ENCODE results near the gene ITSN1.

Gene ITSN1

GRCh38 chr21:33733601-33734000 lies 91.3 kb downstream of the ITSN1 start:
- no peak for DNase-seq

- no peak for DNase-seq
These were observed 92.0 kb downstream of the ITSN1 start for GRCh38 chr21:33734291-33734690.

GRCh38 chr21:33734818-33735217 lies 92.5 kb downstream of the ITSN1 start:
- DNase-seq: no peak

DNA sequence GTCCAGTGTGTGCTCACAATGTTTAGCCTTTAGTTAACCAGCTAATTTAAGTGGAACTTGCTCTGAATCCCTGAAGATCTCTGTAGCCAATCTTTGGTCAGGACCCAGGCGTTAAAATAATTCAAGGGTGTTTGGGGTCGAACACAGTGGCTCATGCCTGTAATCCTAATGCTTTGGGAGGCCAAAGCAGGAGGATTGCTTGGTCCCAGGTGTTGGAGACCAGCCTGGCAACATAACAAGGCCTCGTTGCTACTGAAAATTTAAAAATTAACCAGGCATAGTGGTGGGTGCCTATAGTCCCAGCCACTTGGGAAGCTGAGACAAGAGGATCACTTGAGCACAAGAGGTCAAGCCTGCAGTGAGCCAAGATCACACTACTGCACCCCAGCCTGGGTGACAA lies 94.3 kb downstream of the ITSN1 start:
- no peak for DNase-seq

- DNase-seq: no peak
These were observed 97.4 kb downstream of the ITSN1 start for GRCh38 chr21:33739701-33740100.

DNA sequence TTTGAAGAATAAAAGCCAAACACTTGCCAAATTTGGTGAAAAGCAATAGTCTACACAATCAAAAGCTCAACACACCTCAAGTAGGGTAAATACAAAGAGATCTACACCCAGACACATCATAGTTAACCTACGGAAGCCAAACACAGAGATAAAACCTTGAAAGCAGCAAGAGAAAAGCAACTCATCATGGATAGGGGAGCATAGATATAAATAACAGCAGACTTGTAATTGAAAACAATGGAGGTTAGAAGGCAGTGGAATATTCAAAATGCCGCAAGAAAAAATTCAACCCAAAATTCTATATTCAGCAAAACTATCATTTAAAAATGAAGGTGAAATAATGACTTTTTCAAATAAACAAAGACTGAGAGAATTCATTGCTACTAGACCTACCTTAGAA lies 105.1 kb downstream of the ITSN1 start:
- no peak for DNase-seq

DNA sequence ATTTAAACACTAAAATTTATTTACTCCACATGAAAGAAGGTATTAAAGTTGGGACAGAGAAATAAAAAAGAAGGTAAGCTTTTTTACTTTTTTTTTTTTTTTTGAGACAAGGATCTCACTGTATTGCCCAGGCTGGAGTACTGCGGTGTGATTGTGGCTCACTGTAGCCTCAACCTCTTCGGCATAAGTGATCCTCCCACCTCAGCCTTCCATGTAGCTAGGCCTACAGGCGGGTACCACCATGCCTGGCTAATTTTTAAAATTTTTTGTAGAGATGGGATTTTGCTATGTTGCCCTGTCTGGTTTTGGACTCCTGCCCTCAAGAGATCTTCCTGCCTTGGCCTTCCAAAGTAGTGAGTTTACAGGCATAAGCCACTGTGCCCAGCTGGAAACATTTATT lies 106.6 kb downstream of the ITSN1 start:
- no peak for DNase-seq

DNA sequence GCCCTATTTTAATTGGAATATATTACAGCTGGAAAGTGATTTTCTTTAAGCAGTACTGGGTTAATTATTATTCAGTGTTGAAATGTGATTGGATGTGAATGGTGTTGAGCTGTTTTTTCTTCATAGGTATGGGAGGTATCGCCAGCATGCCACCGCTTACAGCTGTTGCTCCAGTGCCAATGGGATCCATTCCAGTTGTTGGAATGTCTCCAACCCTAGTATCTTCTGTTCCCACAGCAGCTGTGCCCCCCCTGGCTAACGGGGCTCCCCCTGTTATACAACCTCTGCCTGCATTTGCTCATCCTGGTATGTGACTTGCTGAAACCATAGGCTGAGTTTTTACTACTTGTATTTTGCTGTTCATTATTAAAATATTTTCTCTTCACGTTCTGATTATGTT lies 107.7 kb downstream of the ITSN1 start:
- DNase-seq: no peak

- no peak for DNase-seq
These were observed 108.8 kb downstream of the ITSN1 start for GRCh38 chr21:33751120-33751519.

DNA sequence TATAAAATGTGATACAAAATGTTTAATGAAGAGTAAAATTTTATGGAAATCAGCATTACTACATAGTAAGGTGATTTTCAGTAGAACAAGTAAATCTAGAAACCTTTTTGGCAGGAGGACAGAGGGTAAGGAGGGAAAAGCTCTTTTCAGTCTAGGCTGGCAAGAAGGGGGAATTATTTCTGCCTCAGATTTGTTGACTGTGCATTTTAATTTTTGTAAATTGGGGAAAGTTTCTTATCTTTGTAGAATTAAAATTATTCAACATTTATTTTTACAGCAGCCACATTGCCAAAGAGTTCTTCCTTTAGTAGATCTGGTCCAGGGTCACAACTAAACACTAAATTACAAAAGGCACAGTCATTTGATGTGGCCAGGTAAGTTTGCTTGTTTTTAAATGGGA lies 109.2 kb downstream of the ITSN1 start:
- DNase-seq: no peak

- no peak for DNase-seq
These were observed 110.0 kb downstream of the ITSN1 start for GRCh38 chr21:33752260-33752659.

DNA sequence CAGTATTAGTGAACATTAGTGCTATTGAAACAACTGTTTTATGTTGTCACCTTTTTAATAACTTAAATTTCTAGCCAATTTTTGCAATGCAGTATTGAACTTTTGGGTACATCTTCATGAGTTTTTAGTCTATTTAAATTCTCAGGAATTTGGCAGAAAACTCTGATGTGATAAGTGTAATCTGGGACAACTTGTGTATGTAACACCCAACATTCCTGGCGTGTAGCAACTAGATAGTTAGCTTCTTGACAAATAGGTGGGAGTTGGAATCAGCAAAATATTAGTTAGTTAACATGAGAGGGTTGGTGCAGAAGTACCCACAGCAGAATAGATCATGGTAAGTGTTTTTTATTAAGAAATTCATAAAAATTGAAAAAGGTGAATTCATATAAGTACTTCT lies 111.6 kb downstream of the ITSN1 start:
- DNase-seq: no peak

DNA sequence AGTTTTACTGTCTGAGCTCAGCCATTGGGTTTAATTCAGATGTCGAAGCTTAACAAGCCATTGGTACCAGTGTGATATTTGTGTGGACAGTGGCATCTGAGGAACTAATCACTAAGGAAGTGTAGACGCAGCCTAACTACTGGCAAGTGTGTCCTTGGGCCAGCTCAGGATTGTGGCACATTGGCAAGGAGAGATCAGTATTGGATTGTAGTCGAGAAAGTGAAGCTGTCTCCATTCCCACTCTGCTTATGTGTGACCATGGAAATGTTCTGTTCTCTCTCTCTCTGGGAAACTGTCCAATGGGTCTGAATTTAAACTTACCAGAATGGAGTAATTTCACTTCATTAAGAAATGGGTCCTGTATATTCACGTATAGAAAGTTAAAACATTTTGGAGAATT lies 112.2 kb downstream of the ITSN1 start:
- DNase-seq: no peak

GRCh38 chr21:33755354-33755753 lies 113.1 kb downstream of the ITSN1 start:
- no peak for DNase-seq

GRCh38 chr21:33760641-33761440 lies 118.5 kb downstream of the ITSN1 start:
- no peak for DNase-seq

DNA sequence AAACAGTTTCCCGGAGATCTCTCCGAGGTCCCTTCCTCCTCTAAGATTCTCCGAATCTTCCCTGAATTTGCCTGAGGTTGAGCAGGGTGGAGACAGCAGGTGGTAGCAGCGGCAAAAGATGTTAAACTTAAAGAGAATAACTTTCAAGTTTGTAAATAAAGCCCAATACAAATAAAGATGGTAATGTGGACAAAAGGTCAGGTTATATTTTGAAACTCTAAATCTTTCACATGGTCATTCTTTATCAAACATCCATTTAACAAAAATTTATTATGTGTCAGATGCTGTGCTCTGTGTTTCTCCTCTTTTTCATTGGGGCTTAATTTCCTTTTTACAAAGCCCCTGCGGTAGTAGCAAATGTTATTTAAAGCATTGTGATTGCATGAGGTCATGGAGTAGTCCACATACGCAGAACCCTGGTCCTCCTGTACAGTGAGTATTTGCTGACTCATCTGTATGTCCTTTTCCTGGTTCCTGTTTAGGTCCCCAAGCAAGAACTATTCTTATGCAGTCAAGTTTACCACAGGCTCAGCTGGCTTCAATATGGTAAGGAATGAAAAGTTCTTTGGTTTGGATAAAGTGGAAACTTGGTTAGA lies 119.2 kb downstream of the ITSN1 start:
- DNase-seq: no peak

- no peak for DNase-seq
These were observed 120.7 kb downstream of the ITSN1 start for GRCh38 chr21:33762803-33763581.

GRCh38 chr21:33763582-33763899 lies 121.2 kb downstream of the ITSN1 start:
- DNase-seq: no peak

DNA sequence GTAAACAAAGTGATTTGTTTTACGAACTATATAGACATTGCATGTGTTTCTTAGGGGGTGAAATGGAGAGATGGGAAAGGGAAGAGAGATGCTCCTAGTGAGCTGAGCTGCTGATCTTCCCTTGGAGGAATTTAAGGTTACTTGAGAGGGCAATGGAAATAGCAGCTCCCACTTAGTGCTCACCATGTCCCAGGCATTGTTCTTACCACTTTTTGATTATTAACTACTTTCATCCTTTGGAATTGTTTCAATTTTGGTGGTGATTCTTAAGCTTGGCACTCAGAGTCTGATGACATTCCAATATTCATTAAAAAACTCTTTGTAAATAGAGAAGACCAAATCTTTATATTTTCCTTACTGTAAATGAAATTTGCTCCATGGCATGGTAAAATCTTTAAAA lies 124.9 kb downstream of the ITSN1 start:
- no peak for DNase-seq

GRCh38 chr21:33767960-33768359 lies 125.7 kb downstream of the ITSN1 start:
- DNase-seq: no peak

GRCh38 chr21:33769057-33769456 lies 126.8 kb downstream of the ITSN1 start:
- no peak for DNase-seq

DNA sequence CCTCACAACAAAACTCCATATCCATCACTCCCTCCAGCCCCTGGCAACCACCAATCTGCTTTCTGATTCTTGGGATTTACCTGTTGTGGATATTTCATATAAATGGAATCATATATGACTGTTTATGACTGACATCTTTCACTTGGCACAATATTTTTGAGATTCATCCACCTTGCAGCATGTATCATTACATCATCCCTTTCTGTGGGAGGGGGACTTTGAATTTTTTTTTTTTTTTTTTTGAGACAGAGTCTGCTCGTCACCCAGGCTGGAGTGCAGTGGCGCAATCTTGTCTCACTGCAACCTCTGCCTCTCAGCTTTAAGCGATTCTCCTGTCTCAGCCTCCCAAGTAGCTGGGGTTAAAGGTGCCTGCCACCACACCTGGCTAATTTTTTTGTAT lies 128.2 kb downstream of the ITSN1 start:
- no peak for DNase-seq

GRCh38 chr21:33771976-33772375 lies 129.7 kb downstream of the ITSN1 start:
- DNase-seq: no peak

GRCh38 chr21:33774551-33774950 lies 132.2 kb downstream of the ITSN1 start:
- DNase-seq: no peak
